ENCODE results near the gene DTX2. TPM values are rescaled to one million over a fixed set of nuclear protein-coding genes. Genes with fewer than 3 reads are reported as not detected.
"Not testable (repeated sequence)": the region's sequence is repeated elsewhere in the genome, so short reads cannot be mapped to it uniquely, and the experiment has no call there.

Gene DTX2
- polyA plus RNA-seq, 1 donor (not counting 4 experiments of a cell fraction or from before 2014, with no cell fraction given), result 15.1 TPM

- no peak overlapping the region for H3K27ac ChIP-seq (ENCODE audit: control insufficient read depth, insufficient read depth, low read length)
- FAIRE-seq (no peak), DNase-seq (ENCODE audit: low read depth, low spot score) (no peak)
- no peaks in the 10 kb centered on the region for H3K79me2 ChIP-seq (ENCODE audit: control insufficient read depth, insufficient read depth, low read length)
- no peaks in the 10 kb centered on the region for H3K9me3 ChIP-seq (ENCODE audit: control insufficient read depth, low read depth, low read length)
- TF ChIP-seq EZH2 (IDR thresholded peaks at IDR 0.05; ENCODE audit: low read length), result no peak
- no peak for TF ChIP-seq CTCF (optimal IDR thresholded peaks at IDR 0.05 in 1 of 3, IDR thresholded peaks at IDR 0.05 in 1 of 3, conservative IDR thresholded peaks at IDR 0.05 in 1 of 3; ENCODE audit: extremely low read depth in 1 of 3, insufficient read depth in 2 of 3, low read length in 3 of 3)
- dilution Hi-C loops (cut with MboI; ENCODE audit: extremely low pct_ligation_motif_present, low sequenced_read_pairs), result no loop called here
- H3K4me1 ChIP-seq (ENCODE audit: control insufficient read depth, extremely low read depth, insufficient read depth, low read length), result peaks cover 14% of the 10 kb centered on the region
- H3K27me3 ChIP-seq (ENCODE audit: control insufficient read depth, extremely low read depth, insufficient read depth, low read length), result no peaks in the 10 kb centered on the region
- no peak overlapping the region for H3K4me3 ChIP-seq (ENCODE audit: control insufficient read depth in 2 of 3, extremely low read depth in 1 of 3, insufficient read depth in 2 of 3, low read depth in 1 of 3, low read length in 3 of 3)
- no peaks in the 10 kb centered on the region for H4K20me1 ChIP-seq (ENCODE audit: control insufficient read depth, extremely low read depth, insufficient read depth, low read length)
- H3K9ac ChIP-seq (ENCODE audit: control insufficient read depth, extremely low read depth, insufficient read depth, low read length), result no peak overlapping the region
- H2AFZ ChIP-seq (ENCODE audit: control insufficient read depth, low read length), result no peak overlapping the region
- H3K36me3 ChIP-seq (ENCODE audit: control insufficient read depth in 2 of 2, extremely low read depth in 1 of 2, insufficient read depth in 2 of 2, low read length in 2 of 2), result peaks cover 0 to 2% of the 10 kb centered on the region in 2 experiments
- H3K4me2 ChIP-seq (ENCODE audit: control insufficient read depth, extremely low read depth, insufficient read depth, low read depth, low read length), result no peak overlapping the region
- no peaks in the 10 kb centered on the region for H3K9me1 ChIP-seq (ENCODE audit: control insufficient read depth, extremely low read depth, insufficient read depth, low read length)
Measured at GRCh38 chr7:76430836-76431235, 30.7 kb upstream of the DTX2 start.

GRCh38 chr7:76437873-76438272, 23.6 kb upstream of the DTX2 start:
- dilution Hi-C loops (cut with MboI; ENCODE audit: extremely low pct_ligation_motif_present, low sequenced_read_pairs); H3K9ac ChIP-seq (ENCODE audit: control insufficient read depth, extremely low read depth, insufficient read depth, low read length): not testable (repeated sequence)

GRCh38 chr7:76439120-76439888, 22.2 kb upstream of the DTX2 start:
- H4K20me1 ChIP-seq (ENCODE audit: control insufficient read depth, extremely low read depth, insufficient read depth, low read length); dilution Hi-C loops (cut with MboI; ENCODE audit: extremely low pct_ligation_motif_present, low sequenced_read_pairs); H3K9me3 ChIP-seq (ENCODE audit: control insufficient read depth, low read depth, low read length); H2AFZ ChIP-seq (ENCODE audit: control insufficient read depth, low read length); H3K4me3 ChIP-seq (ENCODE audit: control insufficient read depth in 2 of 3, extremely low read depth in 1 of 3, insufficient read depth in 2 of 3, low read depth in 1 of 3, low read length in 3 of 3); DNase-seq (ENCODE audit: low read depth, low spot score); H3K4me1 ChIP-seq (ENCODE audit: control insufficient read depth, extremely low read depth, insufficient read depth, low read length); H3K4me2 ChIP-seq (ENCODE audit: control insufficient read depth, extremely low read depth, insufficient read depth, low read depth, low read length); H3K36me3 ChIP-seq (ENCODE audit: control insufficient read depth in 2 of 2, extremely low read depth in 1 of 2, insufficient read depth in 2 of 2, low read length in 2 of 2); H3K27me3 ChIP-seq (ENCODE audit: control insufficient read depth, extremely low read depth, insufficient read depth, low read length); H3K79me2 ChIP-seq (ENCODE audit: control insufficient read depth, insufficient read depth, low read length); H3K9me1 ChIP-seq (ENCODE audit: control insufficient read depth, extremely low read depth, insufficient read depth, low read length); H3K9ac ChIP-seq (ENCODE audit: control insufficient read depth, extremely low read depth, insufficient read depth, low read length): not testable (repeated sequence)
- peak; percentile 97 for FAIRE-seq
- peak overlapping the region; percentile 61 for H3K27ac ChIP-seq (ENCODE audit: control insufficient read depth, insufficient read depth, low read length)

More at GRCh38 chr7:76437873-76438272, 23.6 kb upstream of the DTX2 start:
- not testable (repeated sequence) for H3K9me3 ChIP-seq (ENCODE audit: control insufficient read depth, low read depth, low read length); H3K9me1 ChIP-seq (ENCODE audit: control insufficient read depth, extremely low read depth, insufficient read depth, low read length); DNase-seq (ENCODE audit: low read depth, low spot score); H3K4me2 ChIP-seq (ENCODE audit: control insufficient read depth, extremely low read depth, insufficient read depth, low read depth, low read length); H3K79me2 ChIP-seq (ENCODE audit: control insufficient read depth, insufficient read depth, low read length); H4K20me1 ChIP-seq (ENCODE audit: control insufficient read depth, extremely low read depth, insufficient read depth, low read length); H3K4me1 ChIP-seq (ENCODE audit: control insufficient read depth, extremely low read depth, insufficient read depth, low read length); H3K36me3 ChIP-seq (ENCODE audit: control insufficient read depth in 2 of 2, extremely low read depth in 1 of 2, insufficient read depth in 2 of 2, low read length in 2 of 2); H3K4me3 ChIP-seq (ENCODE audit: control insufficient read depth in 2 of 3, extremely low read depth in 1 of 3, insufficient read depth in 2 of 3, low read depth in 1 of 3, low read length in 3 of 3); H2AFZ ChIP-seq (ENCODE audit: control insufficient read depth, low read length); H3K27me3 ChIP-seq (ENCODE audit: control insufficient read depth, extremely low read depth, insufficient read depth, low read length)
- FAIRE-seq, result peak; percentile 92
- H3K27ac ChIP-seq (ENCODE audit: control insufficient read depth, insufficient read depth, low read length), result peak overlapping the region; percentile 81
- peak in 2 of 3 experiments; percentile 55 to 56 for TF ChIP-seq CTCF (optimal IDR thresholded peaks at IDR 0.05 in 1 of 3, IDR thresholded peaks at IDR 0.05 in 1 of 3, conservative IDR thresholded peaks at IDR 0.05 in 1 of 3; ENCODE audit: extremely low read depth in 1 of 3, insufficient read depth in 2 of 3, low read length in 3 of 3)

GRCh38 chr7:76440404-76440803, 21.1 kb upstream of the DTX2 start:
- FAIRE-seq, result peak; percentile 5
- H3K79me2 ChIP-seq (ENCODE audit: control insufficient read depth, insufficient read depth, low read length); H2AFZ ChIP-seq (ENCODE audit: control insufficient read depth, low read length); H3K9me1 ChIP-seq (ENCODE audit: control insufficient read depth, extremely low read depth, insufficient read depth, low read length); H3K27ac ChIP-seq (ENCODE audit: control insufficient read depth, insufficient read depth, low read length); H3K4me2 ChIP-seq (ENCODE audit: control insufficient read depth, extremely low read depth, insufficient read depth, low read depth, low read length); H3K36me3 ChIP-seq (ENCODE audit: control insufficient read depth in 2 of 2, extremely low read depth in 1 of 2, insufficient read depth in 2 of 2, low read length in 2 of 2); H4K20me1 ChIP-seq (ENCODE audit: control insufficient read depth, extremely low read depth, insufficient read depth, low read length); H3K9ac ChIP-seq (ENCODE audit: control insufficient read depth, extremely low read depth, insufficient read depth, low read length); H3K9me3 ChIP-seq (ENCODE audit: control insufficient read depth, low read depth, low read length); DNase-seq (ENCODE audit: low read depth, low spot score); H3K4me3 ChIP-seq (ENCODE audit: control insufficient read depth in 2 of 3, extremely low read depth in 1 of 3, insufficient read depth in 2 of 3, low read depth in 1 of 3, low read length in 3 of 3); dilution Hi-C loops (cut with MboI; ENCODE audit: extremely low pct_ligation_motif_present, low sequenced_read_pairs); H3K27me3 ChIP-seq (ENCODE audit: control insufficient read depth, extremely low read depth, insufficient read depth, low read length): not testable (repeated sequence)
- peaks cover 11% of the 10 kb centered on the region for H3K4me1 ChIP-seq (ENCODE audit: control insufficient read depth, extremely low read depth, insufficient read depth, low read length)
